Ishikawa (cell line): Measurements from ENCODE around the gene CFAP43.

Experiments
- CEBPB ChIP-seq: IDR thresholded peaks from 2 replicates; pipeline ENCODE4 v1.6.1; 2012
- EGR1 ChIP-seq: IDR thresholded peaks from 2 replicates; pipeline ENCODE4 v1.6.1; 2012
- EP300 ChIP-seq: IDR thresholded peaks from 2 replicates; pipeline ENCODE4 v1.6.1; 2012; ENCODE audit warnings: borderline replicate concordance
- RAD21 ChIP-seq: IDR thresholded peaks from 2 replicates; pipeline ENCODE4 v1.6.1; 2012; ENCODE audit warnings: low read depth
- REST ChIP-seq: IDR thresholded peaks from 2 replicates; pipeline ENCODE4 v1.6.1; 2012; ENCODE audit warnings: low read depth, mild to moderate bottlenecking
- TAF1 ChIP-seq: IDR thresholded peaks from 2 replicates; pipeline ENCODE4 v1.6.1; 2012; ENCODE audit warnings: low read depth, mild to moderate bottlenecking
- TCF12 ChIP-seq: IDR thresholded peaks from 2 replicates; pipeline ENCODE4 v1.6.1; 2012; ENCODE audit warnings: low read depth
- TEAD4 ChIP-seq: IDR thresholded peaks from 2 replicates; pipeline ENCODE4 v1.6.1; 2012
- YY1 ChIP-seq: IDR thresholded peaks from 2 replicates; pipeline ENCODE4 v1.6.1; 2012; ENCODE audit warnings: low read depth

DNA sequence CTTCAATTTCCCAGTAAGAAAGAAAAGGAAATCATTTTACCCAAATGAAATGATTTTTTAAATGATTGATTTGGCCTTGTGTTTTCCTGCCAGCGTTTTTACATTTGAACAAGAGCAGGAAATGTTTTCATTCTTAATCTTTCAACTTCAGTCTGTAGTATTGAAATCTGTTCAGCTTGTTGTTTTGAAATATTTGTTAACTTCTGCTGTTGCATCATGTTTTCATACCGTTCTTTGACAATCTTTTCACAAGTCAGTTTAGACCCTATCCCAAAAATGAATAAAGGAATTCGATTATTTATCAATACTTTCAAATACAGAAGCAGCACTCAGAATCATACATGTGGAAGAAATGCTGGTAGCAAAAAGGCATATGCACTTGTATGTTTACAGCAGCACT is 102.1 kb downstream of the CFAP43 start:
- TF ChIP-seq REST (no peak), EP300 (no peak), YY1 (no peak), TCF12 (no peak), TAF1 (no peak), EGR1 (no peak), RAD21 (no peak), CEBPB (no peak), TEAD4 (no peak)
